GM19452 (cell line): ENCODE results near the gene IGLL5.

Experiments used
- ATAC-seq: cut with Tn5 transposase; IDR thresholded peaks from one replicate; pipeline ENCODE4 v1.9.1; 2021; ENCODE audit not compliant: unreplicated experiment

The IGLL5 gene

DNA sequence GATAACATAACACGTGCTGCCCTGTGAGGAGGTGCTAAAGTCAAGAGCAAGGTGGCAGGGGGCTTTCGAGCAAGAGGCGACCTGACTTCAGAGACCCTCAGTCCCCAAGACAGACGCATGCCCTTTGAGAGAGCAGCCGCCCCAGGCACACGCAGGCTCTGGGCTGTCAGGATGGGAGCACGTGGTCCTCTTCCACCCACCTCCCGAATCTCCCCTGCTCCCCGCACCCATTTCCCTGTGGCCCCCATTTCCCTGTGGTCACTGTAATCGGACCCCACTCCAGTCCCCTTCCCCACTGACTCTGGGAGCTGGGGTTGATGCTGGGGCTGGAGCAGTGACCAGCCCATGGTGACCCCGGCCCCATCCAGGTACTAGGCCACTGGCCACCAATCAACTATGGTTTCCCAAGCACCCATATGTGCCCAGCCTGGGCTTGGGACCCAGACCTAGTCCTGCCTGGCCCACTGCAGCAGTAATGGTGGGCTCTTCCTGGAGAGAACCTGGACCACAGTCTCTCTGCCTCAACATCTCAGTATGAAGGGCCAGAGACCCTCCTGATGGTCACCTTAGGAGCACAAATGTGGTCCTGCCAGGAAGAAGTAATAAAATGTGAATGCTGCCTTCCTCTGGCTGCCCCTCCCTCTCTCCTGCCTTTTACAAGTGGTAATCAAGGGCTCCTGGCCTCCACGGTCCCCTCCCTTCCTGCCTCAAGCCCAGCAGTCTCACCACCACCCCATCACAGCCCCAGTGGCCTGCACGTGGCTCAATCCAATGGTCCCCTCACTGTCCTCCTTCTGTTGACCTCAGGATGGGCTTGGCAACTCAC is 39.0 kb downstream of the IGLL5 start:
- no peak for ATAC-seq

DNA sequence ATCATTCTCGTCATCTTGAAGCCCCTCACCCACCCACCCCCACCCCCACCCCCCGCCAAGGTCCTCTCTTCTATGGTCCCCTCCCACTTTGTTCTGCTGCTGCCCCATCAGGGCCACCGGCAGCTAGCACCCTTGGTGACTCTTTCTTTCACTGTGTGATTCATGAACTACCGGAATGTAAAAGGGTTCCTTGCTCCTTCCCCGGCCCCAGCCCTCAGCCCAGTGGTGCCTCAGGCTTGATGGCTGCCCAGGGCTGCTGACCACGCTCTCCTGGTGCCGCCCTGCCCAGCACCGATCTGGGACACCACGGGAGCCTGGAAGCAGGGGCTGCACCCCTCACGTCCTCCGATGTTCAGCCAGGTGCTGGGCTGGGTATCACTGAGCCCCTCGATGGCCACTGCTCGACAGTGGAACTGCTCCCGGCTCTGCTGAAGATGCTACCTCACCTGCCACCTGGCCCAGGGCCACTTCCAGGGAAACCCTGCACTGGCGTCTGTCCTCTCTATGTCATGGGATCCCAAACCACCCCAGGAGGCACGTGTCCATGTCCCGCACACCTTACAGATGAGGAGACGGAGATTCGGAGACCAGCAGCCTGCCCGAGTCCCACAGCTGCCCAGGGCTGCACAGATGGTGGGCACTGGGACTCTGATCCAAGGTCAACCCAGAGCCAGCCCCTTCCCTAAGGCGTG is 39.7 kb downstream of the IGLL5 start:
- ATAC-seq: no peak

DNA sequence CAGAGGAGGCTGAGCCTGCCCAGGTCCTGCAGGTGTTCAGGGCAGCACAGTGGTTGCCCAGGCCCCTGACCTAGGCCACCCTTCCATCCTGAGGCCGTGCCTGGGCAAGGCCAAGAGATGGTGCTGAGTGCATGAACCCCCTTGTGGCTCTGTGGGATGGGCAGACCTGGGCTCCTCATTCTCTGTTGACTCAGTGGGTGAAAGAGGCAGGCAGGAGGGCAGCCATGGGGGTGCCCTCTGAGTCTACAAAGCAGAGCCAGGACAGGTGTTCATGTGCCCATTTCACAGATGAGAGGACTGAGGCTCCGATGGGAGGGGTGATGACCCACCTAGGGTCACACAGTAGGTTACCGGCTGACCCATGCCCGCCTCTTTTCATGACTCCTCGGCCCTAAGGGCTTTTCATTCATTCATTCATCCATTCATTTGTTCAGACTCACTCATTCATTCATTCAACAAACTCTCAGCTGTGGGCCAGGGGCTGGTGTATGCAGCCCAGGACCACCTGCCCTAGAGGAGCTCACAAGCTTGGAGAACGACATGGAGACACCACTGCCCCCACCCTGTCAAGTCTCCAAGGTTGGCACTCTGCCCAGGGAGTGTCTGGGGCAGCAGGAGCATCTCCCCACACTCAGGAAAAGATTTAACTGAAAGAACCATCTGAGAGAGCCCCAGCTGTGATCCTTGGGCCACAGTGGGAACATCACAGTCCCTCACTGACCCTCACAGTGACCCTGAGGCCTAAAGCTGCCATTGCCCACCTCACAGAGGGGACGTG is 40.5 kb downstream of the IGLL5 start:
- no peak for ATAC-seq

DNA sequence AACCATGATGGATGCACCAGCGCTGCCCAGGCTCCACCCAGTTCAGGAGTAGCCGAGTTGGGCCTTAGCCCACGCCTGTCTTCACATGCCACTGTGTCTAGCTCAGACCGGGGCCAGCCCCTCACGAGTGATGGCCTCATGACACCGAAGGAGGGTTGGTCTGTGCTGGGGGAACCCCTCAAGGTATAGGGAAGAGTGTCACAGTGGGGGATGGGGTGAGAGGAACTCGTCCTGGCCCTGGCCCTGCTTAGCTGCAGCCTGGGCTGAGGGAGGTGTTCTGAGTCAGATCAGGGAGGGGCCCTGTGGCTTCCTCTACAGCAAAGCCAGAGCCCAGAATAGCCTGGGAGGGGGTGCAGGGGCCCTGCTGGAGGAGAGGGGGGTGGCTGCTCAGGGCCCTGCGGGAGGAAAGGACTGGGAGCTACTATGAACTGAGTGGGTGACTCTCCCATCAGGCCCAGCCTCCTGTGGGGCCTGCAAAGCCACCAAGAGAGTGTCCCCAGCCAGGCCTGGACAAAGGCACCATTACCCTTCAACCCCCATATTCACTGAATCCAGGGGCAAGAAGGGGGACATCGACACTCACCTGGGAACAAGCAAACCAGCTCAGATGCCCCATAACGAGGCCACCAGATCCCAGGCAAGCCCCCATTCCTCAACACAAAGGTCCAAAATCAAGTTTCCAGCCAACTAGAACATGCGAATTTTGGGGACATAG is 41.2 kb downstream of the IGLL5 start:
- ATAC-seq: peak; percentile 81

DNA sequence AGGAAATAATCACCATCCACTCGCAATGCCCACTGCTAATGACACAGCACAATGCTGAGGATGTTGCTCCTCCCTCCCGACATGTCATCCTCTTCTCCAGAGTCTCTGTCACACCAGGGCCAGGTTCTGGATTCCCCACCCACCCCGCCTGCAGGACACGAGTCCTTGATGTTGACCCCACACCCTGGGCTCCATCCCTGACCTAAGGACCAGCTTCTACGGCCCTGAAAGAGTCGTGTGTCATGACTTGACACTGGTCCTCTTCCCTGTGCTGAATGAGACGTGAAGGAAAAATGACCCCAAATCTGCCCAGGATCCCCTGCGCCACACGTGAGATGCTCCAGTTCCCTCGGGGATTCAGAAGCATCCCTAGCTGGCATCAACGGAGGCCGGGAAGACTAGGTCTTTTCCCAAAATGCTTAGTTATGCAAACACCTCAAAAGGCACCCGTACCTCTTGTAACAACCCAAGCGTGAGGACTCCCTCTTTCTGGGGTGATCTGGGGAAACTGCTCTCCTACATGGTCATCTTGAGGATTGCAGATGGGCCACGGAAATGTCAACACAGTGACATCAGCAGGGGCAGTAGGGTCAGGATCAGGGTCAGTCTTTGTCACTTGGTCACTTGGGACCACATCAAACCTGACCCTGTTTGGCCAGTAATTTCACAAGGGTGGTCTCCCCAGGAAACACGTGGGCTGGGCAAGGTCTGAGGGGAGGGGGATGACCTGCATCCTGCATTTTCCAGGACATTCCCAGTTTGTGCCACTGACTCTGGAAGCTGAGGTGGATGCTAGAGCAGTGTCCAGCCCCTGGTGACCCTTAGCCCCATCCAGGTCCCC is 42.0 kb downstream of the IGLL5 start:
- ATAC-seq: no peak

DNA sequence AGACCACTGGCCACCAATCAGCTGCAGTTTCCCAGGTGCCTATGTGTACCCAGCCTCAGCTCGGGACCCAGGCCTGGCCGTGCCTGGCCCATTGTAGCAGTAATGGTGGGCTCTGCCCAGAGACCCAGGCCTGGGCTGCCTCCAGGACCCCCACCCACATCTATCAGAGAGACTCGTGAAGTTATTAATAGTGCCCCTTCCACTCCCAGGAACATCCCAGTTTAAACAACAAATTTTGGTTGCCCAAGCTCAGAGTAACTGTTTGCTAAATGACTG is 42.5 kb downstream of the IGLL5 start:
- ATAC-seq: no peak

DNA sequence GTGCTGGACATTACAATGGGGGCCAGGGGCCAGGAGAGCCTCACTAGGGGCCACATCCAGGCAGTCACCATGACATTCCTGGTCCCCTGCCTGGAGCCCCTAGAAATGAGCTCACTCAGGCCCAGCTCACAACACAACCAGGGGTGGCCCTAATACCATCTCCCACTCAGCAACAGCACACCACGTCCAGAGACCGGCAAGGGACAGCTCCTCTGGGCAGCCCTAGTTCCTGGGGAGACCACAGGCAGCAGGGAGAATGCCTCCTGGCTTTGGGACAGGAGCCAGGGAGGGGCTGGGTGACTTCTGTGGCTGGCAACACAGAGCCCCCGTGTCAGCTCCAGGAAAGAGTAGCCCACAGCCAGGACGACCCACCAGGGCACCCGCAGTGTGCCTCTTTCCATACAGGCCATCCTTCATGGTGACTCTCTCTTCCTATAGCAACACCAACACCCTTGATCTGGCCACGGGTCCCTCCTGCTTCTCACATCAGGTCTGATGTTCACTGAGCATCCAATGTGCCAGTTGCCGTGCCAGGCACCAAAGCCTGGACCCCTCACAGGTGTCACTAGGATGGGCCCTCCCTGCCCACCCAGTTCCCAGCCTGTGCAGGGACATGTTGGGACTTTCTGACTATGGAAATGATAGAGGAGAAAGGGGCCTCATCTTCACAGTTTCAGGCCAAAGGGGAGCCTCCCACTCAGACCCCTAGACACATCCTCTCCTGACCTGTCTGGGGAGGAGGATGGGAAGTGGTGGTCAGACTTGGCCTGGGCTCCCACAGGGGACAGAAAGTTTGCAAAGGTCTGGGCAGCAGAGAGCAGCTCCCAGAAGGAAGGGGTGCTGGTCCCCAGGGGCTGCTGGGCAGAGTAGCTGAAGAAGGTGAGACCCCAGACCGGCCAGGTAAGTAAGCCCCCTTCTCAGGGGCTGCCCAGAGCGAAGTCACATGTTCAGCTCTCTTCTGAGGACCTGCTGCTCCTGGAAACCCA is 43.2 kb downstream of the IGLL5 start:
- no peak for ATAC-seq

DNA sequence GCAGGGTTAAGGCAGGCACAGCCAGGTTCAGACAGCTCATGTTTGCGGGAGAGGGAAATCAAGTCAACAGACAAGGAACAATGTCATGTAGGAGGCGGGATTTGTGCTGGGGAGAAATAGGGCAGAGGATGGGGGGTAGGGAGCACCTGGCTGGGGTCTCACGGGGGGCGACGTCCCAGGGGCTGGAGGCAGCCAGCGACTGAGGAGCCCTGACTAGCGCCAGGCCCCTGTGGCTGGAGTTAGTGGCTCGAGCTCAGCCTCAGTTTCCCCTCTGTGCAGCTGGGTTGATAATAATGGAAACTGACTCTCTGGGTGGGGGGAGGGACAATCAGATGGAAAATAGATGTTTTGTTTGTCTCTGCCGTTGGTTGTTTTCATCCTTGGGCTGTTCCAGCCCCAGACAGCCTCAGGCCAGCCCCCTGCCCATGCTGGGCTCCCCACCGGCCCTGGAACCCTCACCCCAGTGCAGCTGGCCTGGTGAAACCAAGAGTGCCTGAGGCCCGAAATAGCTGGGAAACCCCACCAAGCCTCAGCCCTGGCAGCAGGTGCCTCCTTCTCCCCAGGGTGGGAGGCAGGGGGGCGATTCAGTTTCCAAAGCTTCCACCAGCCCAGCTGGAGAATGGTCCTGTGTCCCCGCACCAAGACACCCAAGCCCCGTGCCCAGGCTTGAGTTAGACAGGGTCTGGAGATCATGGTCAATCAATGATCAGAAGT is 44.1 kb downstream of the IGLL5 start:
- no peak for ATAC-seq

DNA sequence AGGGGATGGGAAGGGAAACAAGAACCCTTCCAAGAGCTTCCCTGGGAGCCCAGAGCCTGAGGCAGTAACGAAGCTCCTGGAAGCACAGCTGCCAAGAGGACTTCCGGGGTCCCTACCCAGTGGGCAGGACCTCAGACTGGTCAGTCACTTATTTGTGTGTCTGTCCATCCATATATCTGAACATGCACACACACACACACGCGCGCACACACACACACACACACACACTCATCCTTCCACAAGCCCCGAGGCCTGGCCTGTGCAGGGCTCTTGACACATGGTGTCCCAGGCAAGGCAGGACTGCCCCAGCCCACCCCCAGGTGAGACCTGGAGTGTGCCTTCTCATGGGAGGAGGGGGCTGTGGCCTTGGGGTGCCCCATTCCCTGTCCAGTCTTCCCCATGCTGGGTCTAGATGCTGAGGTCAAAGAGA is 44.9 kb downstream of the IGLL5 start:
- no peak for ATAC-seq

DNA sequence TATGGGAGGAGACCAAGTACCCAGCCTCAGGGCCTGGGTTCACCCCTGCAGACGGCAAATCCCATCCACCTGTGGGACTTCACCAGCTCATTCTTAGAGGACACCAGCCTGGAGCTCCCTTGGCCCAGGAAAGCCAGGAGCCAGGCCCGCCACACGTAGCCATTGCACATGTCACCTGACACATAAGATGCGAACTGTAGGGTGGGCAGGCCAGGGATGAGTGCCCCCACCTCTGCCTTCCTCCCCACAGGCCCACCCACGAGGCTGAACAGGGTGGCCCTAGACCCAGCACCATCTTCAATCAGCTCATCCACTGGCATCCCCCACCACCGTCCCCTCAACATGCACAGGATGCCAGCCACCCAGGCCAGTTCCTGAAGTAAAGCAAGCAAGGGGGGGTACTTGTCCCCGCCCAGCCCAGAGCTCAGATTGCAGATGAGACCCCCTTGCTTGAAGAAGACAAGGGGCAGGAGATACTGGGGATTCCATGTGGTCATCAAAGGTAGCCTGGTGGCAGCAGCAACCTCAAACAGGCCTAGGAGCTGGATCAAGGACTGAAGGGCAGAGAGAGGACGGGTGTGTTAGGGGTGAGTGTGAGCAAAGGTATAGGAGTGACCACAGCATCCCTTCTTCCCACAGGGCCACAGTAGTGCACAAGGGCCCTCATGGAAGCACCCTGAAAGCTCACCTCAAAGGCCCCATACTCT is 45.6 kb downstream of the IGLL5 start:
- ATAC-seq: no peak

DNA sequence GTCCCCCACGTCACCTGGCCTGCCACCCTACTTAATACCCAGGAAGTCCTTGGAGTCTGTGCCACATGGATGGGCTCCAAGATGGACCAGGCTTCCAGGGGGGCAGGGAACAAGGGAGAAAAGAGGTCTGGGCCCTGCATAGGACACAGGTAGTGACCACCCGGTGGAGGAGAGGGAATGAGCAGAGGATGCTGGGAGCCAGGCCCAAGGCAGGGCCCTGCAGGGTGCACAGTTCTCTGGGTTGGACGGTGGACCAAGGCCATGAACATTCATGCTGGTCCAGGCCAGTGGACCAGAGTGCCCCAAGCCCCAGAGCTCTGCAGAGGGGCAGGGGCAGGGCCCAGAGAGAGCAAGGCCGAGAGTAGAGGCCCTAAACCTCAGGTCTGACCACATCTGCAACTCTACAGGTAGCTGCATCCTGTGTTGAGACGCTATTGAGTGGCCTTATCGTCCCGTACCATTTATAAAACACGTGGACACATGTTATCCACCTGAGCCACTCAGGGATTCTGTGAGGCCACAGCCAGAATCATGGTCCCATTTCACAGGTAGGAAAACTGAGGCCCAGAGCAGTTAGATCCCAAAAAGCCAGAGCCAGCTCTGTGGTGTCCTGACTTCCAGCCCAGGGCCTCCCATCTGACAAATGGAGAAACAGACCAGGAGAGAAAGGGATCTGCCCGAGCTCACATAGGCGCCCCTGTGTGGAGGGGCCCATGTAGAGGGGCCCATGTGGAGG is 46.4 kb downstream of the IGLL5 start:
- no peak for ATAC-seq

DNA sequence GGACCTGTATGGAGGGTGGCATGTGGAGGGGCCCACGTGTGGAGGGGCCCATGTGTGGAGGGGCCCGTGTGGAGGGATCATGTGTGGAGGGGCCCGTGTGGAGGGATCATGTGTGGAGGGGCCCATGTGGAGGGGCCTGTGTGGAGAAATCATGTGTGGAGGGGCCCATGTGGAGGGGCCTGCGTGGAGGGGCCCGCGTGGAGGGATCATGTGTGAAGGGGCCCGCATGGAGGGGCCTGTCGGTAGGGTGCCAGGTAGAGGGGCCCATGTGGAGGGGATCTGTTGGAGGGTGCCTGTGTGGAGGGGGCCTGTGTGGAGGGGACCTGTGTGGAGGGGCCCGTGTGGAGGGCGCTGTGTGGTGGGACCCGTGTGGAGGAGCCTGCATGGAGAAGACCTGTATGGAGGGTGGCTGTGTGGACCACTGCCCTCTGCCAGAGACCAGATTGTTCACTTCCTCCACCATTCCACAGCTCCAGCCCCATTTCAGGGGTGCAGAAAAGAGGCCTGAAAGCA is 47.0 kb downstream of the IGLL5 start:
- no peak for ATAC-seq

DNA sequence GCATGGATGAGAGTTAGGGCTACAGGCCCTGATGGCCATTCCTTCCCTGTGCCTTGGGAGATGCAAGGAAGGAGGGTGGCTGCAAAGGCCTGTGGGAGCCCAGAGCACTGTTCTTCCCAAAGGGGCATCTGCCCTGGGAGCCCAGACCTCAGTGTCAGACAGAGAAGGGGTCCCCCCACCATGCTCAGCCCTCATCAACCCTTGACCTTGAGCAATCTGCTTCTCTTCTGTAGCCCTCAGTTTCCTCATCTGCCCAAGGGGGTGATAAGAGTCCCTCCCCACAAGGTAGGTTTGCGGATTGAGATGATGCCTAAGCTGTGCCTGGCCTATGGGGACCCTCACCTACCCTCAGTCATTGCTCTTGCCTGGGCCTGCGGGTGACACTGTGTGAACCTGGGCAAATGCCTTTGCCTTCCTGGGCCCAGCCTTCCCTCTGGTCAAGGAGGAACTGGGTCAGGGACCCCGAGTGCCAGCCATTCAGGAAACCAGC is 47.5 kb downstream of the IGLL5 start:
- ATAC-seq: peak; percentile 31

DNA sequence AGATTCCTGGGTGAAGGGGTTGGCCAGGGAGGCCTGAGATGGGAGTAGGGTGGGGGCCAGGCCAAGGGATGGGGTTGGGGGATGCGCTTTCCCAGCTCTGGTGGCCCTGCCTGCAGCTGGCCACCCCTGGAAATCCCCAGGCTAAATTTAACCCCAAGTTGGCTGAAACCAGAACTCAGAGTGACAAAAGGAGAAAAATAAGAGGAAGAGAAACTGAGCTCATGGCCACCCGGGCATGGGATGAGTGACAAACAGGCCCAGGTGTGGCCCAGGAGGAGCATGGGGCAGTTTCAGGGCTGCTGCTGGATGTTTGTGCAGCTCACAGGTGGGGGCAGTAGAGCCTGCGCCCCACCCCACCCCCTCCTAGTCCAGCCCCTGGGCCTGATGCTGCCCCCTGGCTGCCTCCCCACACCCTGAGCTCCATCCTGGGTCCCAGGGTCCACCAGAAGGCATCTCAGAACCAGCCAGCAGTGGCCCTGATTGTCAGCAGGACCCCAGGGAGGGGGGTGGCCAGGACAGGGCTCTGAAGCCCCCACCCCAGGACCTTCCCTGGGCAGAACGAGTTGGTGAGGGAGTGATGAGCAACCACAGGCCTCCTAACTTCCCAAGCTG is 48.0 kb downstream of the IGLL5 start:
- ATAC-seq: peak; percentile 86

DNA sequence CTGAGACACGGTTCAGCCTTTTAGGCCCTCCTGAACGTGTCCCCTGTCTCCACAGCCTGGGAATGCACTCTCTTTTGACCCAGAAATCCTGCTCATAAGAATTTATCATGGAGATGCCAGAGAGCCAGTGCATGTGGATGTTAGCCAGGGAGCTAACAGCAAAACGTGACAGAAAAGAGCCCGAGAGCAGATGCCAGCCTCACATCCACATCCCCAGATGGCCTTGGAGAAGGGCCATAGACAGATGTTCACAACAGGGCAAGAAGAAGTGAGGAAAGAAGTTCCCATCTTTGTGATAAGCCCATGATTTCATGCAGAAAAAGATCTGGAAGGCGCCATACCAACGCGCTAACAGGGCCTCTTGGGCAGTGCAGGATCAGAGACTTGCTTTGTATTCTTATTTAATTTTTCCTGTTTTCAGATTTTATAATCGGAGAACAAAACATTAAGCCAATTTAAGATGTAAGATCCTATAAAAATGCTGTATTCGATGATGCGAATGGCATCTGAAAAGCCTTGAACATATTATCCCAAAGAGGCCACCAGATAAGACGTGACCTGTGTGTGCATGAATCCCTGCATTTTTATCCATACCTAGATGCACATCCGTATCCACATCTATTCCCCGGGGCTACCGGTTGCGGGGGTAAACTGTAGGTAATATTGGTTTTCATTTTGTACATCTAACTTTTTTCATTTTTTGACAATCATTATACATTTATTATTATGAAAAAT is 48.7 kb downstream of the IGLL5 start:
- ATAC-seq: no peak
